GM12875 (cell line): ENCODE data around the gene MYL7.

Experiments used
- H3K4me3 ChIP-seq: one replicate; pipeline ENCODE4 v1.5.1; 2011; ENCODE audit warnings: low read depth, low read length, control low read depth
- TF ChIP-seq, protein P1 (sequence below): IDR thresholded peaks from 2 replicates; pipeline ENCODE4 v1.5.1; 2011; ENCODE audit warnings: low read depth, mild to moderate bottlenecking, control low read depth, inconsistent platforms, low read length, moderate library complexity, borderline replicate concordance; ENCODE audit not compliant: insufficient read depth

The MYL7 gene, protein sequence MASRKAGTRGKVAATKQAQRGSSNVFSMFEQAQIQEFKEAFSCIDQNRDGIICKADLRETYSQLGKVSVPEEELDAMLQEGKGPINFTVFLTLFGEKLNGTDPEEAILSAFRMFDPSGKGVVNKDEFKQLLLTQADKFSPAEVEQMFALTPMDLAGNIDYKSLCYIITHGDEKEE

DNA sequence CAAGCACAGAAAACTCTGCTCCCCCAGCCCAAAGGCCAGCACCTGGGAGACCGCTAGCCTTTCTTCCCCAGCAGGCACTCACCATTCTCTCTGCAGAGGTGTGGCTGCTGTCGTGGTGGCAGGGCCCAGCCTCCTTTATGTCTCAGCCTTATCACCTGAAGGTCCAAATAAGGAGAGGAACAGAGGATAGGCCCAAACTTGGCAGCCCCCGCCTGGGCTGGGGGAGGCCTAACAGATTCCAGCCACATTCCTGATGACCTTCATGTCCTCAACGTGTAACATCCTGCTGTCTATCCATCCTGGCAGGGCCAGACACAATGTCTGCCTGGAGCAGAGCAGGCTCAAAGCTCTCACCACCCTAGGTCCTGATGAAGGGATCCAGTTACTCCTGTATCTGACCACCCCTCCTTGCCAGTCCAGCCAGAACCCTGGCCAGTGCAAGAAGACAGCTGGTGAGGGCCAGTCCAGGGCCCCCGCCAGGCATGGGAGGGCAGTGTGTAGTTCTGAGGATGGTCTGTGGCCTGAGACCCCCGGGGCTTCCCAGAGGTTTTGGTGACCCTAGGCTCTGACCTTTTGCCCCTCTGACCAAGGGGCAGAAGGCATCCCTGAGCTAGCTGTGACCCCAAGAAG is at the start of gene MYL7:
Gene MYL7 (minus strand): TSS at position 112 of the 630 bp plus-strand sequence. CDS start 27 bp downstream, at position 85.
- TF ChIP-seq, protein P1, sequence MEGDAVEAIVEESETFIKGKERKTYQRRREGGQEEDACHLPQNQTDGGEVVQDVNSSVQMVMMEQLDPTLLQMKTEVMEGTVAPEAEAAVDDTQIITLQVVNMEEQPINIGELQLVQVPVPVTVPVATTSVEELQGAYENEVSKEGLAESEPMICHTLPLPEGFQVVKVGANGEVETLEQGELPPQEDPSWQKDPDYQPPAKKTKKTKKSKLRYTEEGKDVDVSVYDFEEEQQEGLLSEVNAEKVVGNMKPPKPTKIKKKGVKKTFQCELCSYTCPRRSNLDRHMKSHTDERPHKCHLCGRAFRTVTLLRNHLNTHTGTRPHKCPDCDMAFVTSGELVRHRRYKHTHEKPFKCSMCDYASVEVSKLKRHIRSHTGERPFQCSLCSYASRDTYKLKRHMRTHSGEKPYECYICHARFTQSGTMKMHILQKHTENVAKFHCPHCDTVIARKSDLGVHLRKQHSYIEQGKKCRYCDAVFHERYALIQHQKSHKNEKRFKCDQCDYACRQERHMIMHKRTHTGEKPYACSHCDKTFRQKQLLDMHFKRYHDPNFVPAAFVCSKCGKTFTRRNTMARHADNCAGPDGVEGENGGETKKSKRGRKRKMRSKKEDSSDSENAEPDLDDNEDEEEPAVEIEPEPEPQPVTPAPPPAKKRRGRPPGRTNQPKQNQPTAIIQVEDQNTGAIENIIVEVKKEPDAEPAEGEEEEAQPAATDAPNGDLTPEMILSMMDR: no peak
- no peak within 1 kb of the TSS for H3K4me3 ChIP-seq

DNA sequence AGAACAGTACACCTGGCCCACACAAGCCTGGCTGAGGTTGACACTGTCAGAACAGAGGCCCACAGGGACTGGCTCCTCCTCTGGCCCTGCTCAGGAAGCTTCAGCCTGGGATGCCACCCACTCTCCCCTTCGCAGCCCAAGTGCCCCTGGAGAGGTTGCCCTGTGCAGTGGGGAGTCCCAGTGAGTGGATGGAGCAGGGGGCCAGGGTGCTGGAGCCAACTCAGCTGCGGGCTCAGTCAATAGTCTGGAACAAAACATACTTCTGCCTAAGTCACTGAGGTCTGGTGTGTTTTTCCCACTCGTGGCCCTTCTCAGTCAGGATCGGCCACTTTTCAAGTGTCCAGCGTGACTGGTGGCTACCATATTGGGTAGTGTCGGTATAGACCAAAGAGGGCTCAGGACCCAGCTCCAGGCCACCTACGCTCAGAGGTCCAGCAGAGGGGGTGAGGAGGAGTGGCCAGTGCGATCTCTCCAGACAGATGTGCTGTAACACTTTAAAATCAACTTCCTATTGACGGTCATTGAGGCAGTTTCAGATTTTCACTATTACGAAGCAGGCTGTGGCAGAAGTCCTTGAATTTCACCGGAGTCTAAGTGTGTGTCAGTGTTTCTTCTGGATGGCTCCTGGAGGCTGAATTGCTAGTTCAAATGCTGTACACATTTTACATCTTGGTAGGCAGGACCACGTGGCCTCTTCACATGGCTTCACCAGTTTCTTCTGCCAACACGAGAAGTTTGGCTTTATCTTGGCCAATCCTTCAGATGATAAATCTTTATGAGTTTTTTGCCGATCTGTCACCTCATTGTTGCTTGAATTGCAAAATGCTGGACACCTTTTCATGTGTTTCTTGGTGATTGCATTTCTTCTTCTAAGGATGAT is 49.1 kb upstream of the MYL7 start:
- no peak overlapping the region for H3K4me3 ChIP-seq
- TF ChIP-seq, protein P1: no peak

DNA sequence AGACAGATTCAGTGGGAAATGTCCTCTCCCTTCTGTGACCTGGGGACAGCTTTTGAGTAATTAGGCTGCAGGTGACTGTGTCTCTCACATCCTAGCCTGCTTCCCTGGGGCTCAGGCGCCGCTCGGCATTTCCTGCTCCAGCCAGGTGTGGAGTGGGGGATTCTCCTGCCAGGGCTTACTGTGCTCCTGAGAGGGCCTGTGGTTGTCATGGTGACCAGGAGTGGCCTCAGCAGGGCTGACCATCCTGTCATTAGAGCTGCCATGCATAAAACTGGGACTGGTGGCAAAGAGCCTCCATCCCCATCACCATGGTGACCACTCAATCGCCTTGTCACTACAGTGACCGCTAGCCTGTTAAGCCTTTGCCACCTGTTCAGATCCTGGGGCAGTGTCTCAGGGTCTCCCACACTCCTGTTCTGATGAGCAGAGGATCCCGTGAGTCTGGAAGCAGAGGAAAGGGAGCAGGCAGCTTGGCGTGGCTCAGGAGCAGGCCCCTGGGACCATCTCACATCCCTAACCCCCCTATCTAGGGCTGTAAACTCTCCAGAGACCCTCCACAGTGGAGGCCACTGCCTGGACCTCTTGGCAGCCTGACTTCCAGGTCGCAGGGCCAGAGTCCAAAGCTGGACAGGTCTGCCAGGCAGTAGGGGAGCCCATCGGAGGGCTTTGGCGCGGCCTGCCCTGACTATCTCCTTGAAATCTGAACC is 48.3 kb upstream of the MYL7 start, which contains the start of gene GCK:
Gene GCK (minus strand): TSS at position 154 of the 707 bp plus-strand sequence. CDS start 486 bp downstream, outside the sequence.
- TF ChIP-seq, protein P1: no peak
- no peak within 1 kb of the TSS for H3K4me3 ChIP-seq

DNA sequence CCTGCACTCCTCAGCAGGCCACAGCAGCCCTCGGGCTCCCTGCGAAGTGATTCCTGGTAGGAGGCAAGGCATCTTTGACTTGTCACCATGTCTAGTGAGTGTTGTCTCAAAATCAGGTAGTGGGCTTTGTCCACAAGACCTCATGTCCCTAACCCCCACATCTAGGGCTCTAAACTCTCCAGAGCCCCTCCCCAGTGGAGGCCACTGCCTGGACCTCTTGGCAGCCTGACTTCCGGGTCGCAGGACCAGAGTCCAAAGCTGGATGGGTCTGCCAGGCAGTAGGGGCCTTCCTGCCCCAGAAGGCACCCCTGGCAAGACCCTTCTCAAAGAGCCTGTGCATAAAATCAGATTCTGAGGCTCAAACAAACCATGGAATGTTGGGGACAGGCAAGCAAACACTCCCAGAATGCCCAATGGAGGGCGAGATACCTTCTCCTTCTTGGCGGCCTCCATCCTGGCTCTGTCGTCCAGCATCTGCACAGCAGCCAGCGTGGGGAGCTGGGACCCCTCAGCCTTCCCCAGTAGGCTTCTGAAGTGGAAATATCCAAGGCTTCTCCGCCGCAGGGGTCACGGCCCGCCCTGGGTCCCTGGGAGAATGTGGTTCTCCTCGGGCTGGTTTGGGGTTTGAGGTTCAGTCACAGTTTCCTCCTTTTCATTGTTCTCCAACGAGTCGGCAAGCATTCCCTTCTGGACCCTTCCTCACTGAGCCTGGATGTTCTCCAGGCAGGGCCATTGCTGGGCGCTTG is 47.5 kb upstream of the MYL7 start:
- TF ChIP-seq, protein P1: no peak
- H3K4me3 ChIP-seq: no peak overlapping the region

DNA sequence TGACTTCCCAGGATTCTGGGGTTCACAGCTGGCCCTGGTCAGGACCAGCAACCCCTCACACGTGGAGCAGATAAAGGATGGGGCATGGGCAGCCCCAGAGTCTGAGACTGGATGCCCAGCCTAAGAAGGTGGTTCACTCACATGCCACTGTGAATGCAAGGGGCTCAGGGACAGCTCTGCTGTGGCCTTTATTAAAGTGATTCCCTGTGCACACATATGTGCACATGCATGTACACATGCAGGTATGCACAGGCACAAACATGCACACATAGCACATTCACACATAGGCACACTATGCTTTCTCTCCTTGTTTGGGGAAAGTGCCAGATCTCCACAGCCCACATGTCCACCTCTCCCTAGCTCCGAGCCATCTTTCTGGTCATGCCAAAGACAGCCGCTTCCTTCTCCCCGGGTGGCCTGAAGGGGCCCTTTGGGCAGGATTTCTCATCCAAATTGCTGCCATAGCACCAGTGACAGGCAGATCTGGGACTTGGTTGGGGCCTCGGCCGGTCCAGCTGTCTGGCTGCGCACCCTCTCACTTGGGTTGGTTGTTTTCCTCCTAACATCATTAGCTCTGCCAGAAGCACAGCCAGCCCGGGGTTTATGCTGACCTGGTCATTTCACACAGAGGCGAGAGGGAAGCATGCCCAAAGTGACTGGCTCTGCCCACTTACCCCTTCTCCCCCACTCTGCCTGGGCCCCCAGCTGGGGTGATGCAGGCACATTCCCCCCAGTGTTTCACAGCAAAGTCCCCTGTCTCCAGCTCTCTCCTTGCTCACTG is 46.7 kb upstream of the MYL7 start:
- H3K4me3 ChIP-seq: no peak overlapping the region
- TF ChIP-seq, protein P1: no peak
